IMR-90 (cell line): ENCODE measurements around the gene LMOD1. TPM values are rescaled to one million over a fixed set of nuclear protein-coding genes. Genes with fewer than 3 reads are reported as not detected.
A peak's percentile ranks its signal among the peaks of the same experiment; 100 is the strongest.

ENCODE experiments used
- ATAC-seq: fragments of 200-7000 bp; cut with Tn5 transposase; 2 replicates; pipeline ENCODE4 v1.9.1; 2020; ENCODE audit warnings: low read depth, mild to moderate bottlenecking, moderate library complexity
- BruUV-seq: library from RNA; stranded (reverse); fragments of 400-500 nt; replicated peaks from 2 replicates; lab custom pipeline; 2021; lab: Mats Ljungman, UMichigan
- CTCF ChIA-PET: fragments of 300-600 bp; formaldehyde crosslinking; extraction: SDS; loops from one replicate; lab custom pipeline; 2021; ENCODE audit warnings: antibody characterized with exemption; lab: Yijun Ruan, JAX
- POLR2A ChIA-PET: fragments of 300-600 bp; sonication (Branson Sonifier 250); formaldehyde crosslinking; loops from one replicate; lab custom pipeline; 2022; ENCODE audit warnings: antibody characterized with exemption; ENCODE audit not compliant: unreplicated experiment; lab: Charles Lee
- DNase-seq: peaks from one replicate; pipeline ENCODE4 v3.0.0; 2013
- H2AFZ ChIP-seq: replicated peaks from 2 replicates; pipeline ENCODE3; 2013; ENCODE audit warnings: low read length, mild to moderate bottlenecking; ENCODE audit not compliant: poor library complexity
- H2AK5ac ChIP-seq: 2 replicates; pipeline ENCODE4 v1.6.1; 2013; ENCODE audit warnings: low read depth, low read length, inconsistent platforms
- H2AK9ac ChIP-seq: replicated peaks from 2 replicates; pipeline ENCODE3; 2013; ENCODE audit warnings: mild to moderate bottlenecking, low read depth, low read length, moderate library complexity; ENCODE audit not compliant: poor library complexity
- H2BK120ac ChIP-seq: 2 replicates; pipeline ENCODE4 v1.6.1; 2013; ENCODE audit warnings: low read depth, low read length, inconsistent platforms
- H2BK15ac ChIP-seq: 3 replicates; pipeline ENCODE4 v1.6.1; 2013; ENCODE audit warnings: low read depth, low read length, inconsistent platforms
- H2BK20ac ChIP-seq: 2 replicates; pipeline ENCODE4 v1.6.1; 2013; ENCODE audit warnings: low read depth, mild to moderate bottlenecking, inconsistent platforms, low read length, moderate library complexity
- H2BK5ac ChIP-seq: 2 replicates; pipeline ENCODE4 v1.6.1; 2013; ENCODE audit warnings: mild to moderate bottlenecking, low read depth, low read length, inconsistent platforms; ENCODE audit not compliant: poor library complexity, severe bottlenecking
- H3K14ac ChIP-seq: replicated peaks from 2 replicates; pipeline ENCODE4 v1.6.1; 2013; ENCODE audit warnings: low read depth, low read length, inconsistent platforms
- H3K18ac ChIP-seq: 2 replicates; pipeline ENCODE4 v1.6.1; 2013; ENCODE audit warnings: low read depth, low read length, control low read depth
- H3K23ac ChIP-seq: 2 replicates; pipeline ENCODE4 v1.6.1; 2013; ENCODE audit warnings: low read depth, low read length, inconsistent platforms
- H3K27ac ChIP-seq: 2 replicates; pipeline ENCODE4 v1.5.1; 2013; ENCODE audit warnings: mild to moderate bottlenecking, control low read depth, low read length; ENCODE audit not compliant: insufficient read depth
- H3K27me3 ChIP-seq: 2 replicates; pipeline ENCODE4 v1.6.1; 2013; ENCODE audit warnings: low read length; ENCODE audit not compliant: control insufficient read depth, insufficient read depth
- H3K36me3 ChIP-seq: 2 replicates; pipeline ENCODE4 v1.6.1; 2013; ENCODE audit warnings: low read length, mixed read lengths; ENCODE audit not compliant: control insufficient read depth, insufficient read depth
- H3K4ac ChIP-seq: 2 replicates; pipeline ENCODE4 v1.6.1; 2013; ENCODE audit warnings: low read depth, low read length, inconsistent platforms
- H3K4me1 ChIP-seq: 2 replicates; pipeline ENCODE4 v1.6.1; 2013; ENCODE audit warnings: low read length, mixed read lengths; ENCODE audit not compliant: control insufficient read depth, insufficient read depth
- H3K4me2 ChIP-seq: 2 replicates; pipeline ENCODE4 v1.6.1; 2013; ENCODE audit warnings: low read depth, mild to moderate bottlenecking, control low read depth, low read length, moderate library complexity
- H3K4me3 ChIP-seq: 2 replicates; pipeline ENCODE4 v1.5.1; 2013; ENCODE audit warnings: low read depth, mild to moderate bottlenecking, control low read depth, low read length, moderate library complexity; ENCODE audit not compliant: insufficient read depth
- H3K56ac ChIP-seq: 2 replicates; pipeline ENCODE4 v1.6.1; 2013; ENCODE audit warnings: low read length, inconsistent platforms; ENCODE audit not compliant: insufficient read depth; ENCODE audit errors: extremely low read depth
- H3K79me1 ChIP-seq, 2 experiments: 2 replicates each; pipeline ENCODE4 v1.6.1; 2013; ENCODE audit warnings: low read length in 2 of 2, inconsistent platforms in 1 of 2, low read depth in 1 of 2
- H3K9ac ChIP-seq: 2 replicates; pipeline ENCODE4 v1.6.1; 2013; ENCODE audit warnings: low read depth, low read length, control low read depth
- H3K9me1 ChIP-seq: 2 replicates; pipeline ENCODE4 v1.6.1; 2013; ENCODE audit warnings: low read length, inconsistent platforms; ENCODE audit not compliant: insufficient read depth
- H3K9me3 ChIP-seq: 2 replicates; pipeline ENCODE4 v1.6.1; 2013; ENCODE audit warnings: low read length; ENCODE audit not compliant: control insufficient read depth, insufficient read depth
- H4K20me1 ChIP-seq: 2 replicates; pipeline ENCODE4 v1.6.1; 2013; ENCODE audit warnings: low read length, inconsistent platforms; ENCODE audit not compliant: insufficient read depth
- H4K5ac ChIP-seq: 2 replicates; pipeline ENCODE4 v1.6.1; 2013; ENCODE audit warnings: mild to moderate bottlenecking, low read depth, low read length, control low read depth
- H4K8ac ChIP-seq, 2 experiments: 2 replicates each; pipeline ENCODE4 v1.6.1; 2013; ENCODE audit warnings: low read depth in 2 of 2, low read length in 2 of 2, control low read depth in 1 of 2, inconsistent platforms in 1 of 2
- H4K91ac ChIP-seq: 2 replicates; pipeline ENCODE4 v1.6.1; 2013; ENCODE audit warnings: low read depth, low read length, inconsistent platforms; ENCODE audit not compliant: insufficient read depth
- CEBPB ChIP-seq: IDR thresholded peaks from 2 replicates; pipeline ENCODE4 v1.6.1; 2012; ENCODE audit warnings: low read depth, low read length, improper control_type of control experiment
- NFE2L2 ChIP-seq: fragments of 150-350 bp; IDR thresholded peaks from 2 replicates; pipeline ENCODE4 v1.6.1; 2016; ENCODE audit warnings: low read depth, mild to moderate bottlenecking, low read length
- WGBS, 2 experiments: methylation state at CpG; one replicate each; pipeline versions ENCODE4 v1.1.5 to v1.1.7; 2013; ENCODE audit warnings: missing lambda C conversion rate in 2 of 2; ENCODE audit not compliant: insufficient read length in 1 of 2; ENCODE audit errors: extremely low coverage in 2 of 2; 5-methylcytosine and 5-hydroxymethylcytosine counted together
- dilution Hi-C: fragments of 300-500 bp; cut with HindIII; formaldehyde crosslinking; loops from one replicate; pipeline ENCODE4 v1.14.3; 2018; ENCODE audit warnings: low sequenced_read_pairs; ENCODE audit not compliant: unreplicated experiment
- in situ Hi-C: fragments of 300-500 bp; cut with MboI; formaldehyde crosslinking; loops from 3 replicates; pipeline ENCODE4 v1.14.3; 2019; ENCODE audit warnings: low sequenced_read_pairs, inconsistent platforms, mixed read lengths
- intact Hi-C: fragments of 100-400 bp; cut with micrococcal nuclease; formaldehyde crosslinking; loops from 2 replicates; pipeline ENCODE4 v1.10.0; 2022
- polyA plus RNA-seq, 3 experiments: library from polyadenylated mRNA; depleted of rRNA; stranded (reverse); fragments of >200 nt; gene quantifications; 2 replicates each; pipeline ENCODE4 v1.2.3, GENCODE V29; 2012; ENCODE audit warnings: low replicate concordance in 1 of 3
- total RNA-seq: library from RNA; depleted of rRNA; stranded (reverse); fragments of >200 nt; gene quantifications from 2 replicates; pipeline ENCODE4 v1.2.3, GENCODE V29; 2012

LMOD1 gene
- total and polyA plus RNA-seq, 2 of the 4 experiments (the other 2 are of a cell fraction), result 51.7 to 53.2 TPM

DNA sequence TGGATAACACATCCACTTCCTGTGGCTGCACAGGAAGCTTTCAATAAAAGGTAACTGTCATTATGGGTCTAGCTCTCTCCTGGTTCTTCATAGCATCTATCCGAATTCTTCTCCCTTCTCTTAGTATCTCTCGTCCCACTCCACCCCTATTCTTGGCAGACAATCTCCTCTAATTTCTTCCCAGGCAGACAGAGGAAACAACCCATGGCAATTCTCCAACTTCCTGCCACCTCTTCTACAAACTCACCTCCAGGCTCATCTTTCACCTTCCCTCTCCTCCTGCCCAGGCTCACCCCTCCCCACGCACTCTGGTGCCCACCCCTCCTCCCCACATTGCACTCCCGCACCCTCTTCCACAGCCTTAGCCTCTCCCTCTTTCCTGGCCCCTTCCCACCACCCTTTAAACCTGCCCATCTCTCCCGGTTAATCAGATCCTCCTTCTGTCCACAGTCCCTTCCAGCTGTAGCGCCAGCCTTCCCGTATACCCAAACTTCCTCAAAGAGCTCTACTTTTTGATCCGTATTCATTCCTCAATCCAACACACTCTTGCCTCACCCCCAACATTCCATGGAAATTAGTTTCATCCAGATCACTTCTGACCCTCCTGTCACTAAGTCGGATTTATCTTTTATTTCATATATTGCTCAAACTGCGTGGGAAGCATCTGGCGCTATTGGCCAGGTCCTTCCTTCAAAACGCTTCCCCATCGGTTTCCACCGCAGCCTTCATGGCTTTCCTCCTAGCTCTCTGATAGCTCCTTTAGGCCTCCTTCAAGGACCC is 31.7 kb downstream of the LMOD1 start:
- dilution Hi-C loops, result no loop called here
- H3K4me1 ChIP-seq, result peaks cover 43% of the 10 kb centered on the region
- H2AK9ac ChIP-seq, result peak overlapping the region; percentile 85
- TF ChIP-seq CEBPB, result peak; percentile 34; the same call in 1 of the 2 replicates
- no peak for TF ChIP-seq NFE2L2
- peak overlapping the region; percentile 9; the same call in 1 of the 2 replicates for H3K18ac ChIP-seq
- POLR2A ChIA-PET, result no interaction called here
- peak overlapping the region; percentile 86 for H2AK5ac ChIP-seq
- no peak overlapping the region for H3K9ac ChIP-seq
- DNase-seq, result peak; percentile 36
- peak overlapping the region; percentile 81; the same call in 2 of the 3 replicates for H2BK15ac ChIP-seq
- peak overlapping the region; percentile 72 for H2BK20ac ChIP-seq
- intact Hi-C loops, result no loop called here
- peaks cover 54% of the 10 kb centered on the region for H3K9me1 ChIP-seq
- peak overlapping the region; percentile 19; the same call in 1 of the 2 replicates for H4K5ac ChIP-seq
- H2AFZ ChIP-seq, result no peak overlapping the region
- peaks cover 5% of the 10 kb centered on the region; the same call in 1 of the 2 replicates for H4K20me1 ChIP-seq
- CTCF ChIA-PET, result interaction anchor here (0.7 to 1.0 kb wide), 2 partner anchors 32 to 58 kb away, joined by 3 to 6 read pairs; partner anchors contain the start of gene LMOD1
- peak overlapping the region; percentile 14 to 57; a peak in 3 of 4 replicates for H4K8ac ChIP-seq
- peak overlapping the region; percentile 31; the same call in 1 of the 2 replicates for H3K27ac ChIP-seq
- no peak overlapping the region for H3K4me3 ChIP-seq
- in situ Hi-C loops, result no loop called here
- H3K4ac ChIP-seq, result peak overlapping the region; percentile 98
- no peak for ATAC-seq
- WGBS, 2 experiments, result 59% methylated on average over 7 of the region's 14 CpGs; no CpG with 5 or more reads in 1 of the 2 experiments
- H3K36me3 ChIP-seq, result peaks cover 13% of the 10 kb centered on the region
- peak overlapping the region; percentile 68 for H4K91ac ChIP-seq
- H3K23ac ChIP-seq, result peak overlapping the region; percentile 45
- H3K56ac ChIP-seq, result no peak overlapping the region
- BruUV-seq, result no TSS peak
- H2BK120ac ChIP-seq, result peak overlapping the region; percentile 41
- H3K79me1 ChIP-seq, result peaks cover 48 to 81% of the 10 kb centered on the region in 2 experiments
- H2BK5ac ChIP-seq, result peak overlapping the region; percentile 43
- H3K27me3 ChIP-seq, result no peaks in the 10 kb centered on the region
- H3K9me3 ChIP-seq, result no peaks in the 10 kb centered on the region
- H3K4me2 ChIP-seq, result no peak overlapping the region
- peak overlapping the region; percentile 45 for H3K14ac ChIP-seq
